Daoy (cell line): ENCODE results near the gene LIN28B. TPM values are rescaled to one million over a fixed set of nuclear protein-coding genes. Genes with fewer than 3 reads are reported as not detected.
"Not testable (repeated sequence)": the region's sequence is repeated elsewhere in the genome, so short reads cannot be mapped to it uniquely, and the experiment has no call there.

Experiments
- DNase-seq: peaks from one replicate; pipeline ENCODE4 v3.0.0-alpha.2; 2015; ENCODE audit warnings: low read depth
- total RNA-seq: library from RNA; depleted of rRNA; stranded (reverse); fragments of >200 nt; shearing (Covaris generic); gene quantifications from 2 replicates; pipeline ENCODE4 v1.2.3, GENCODE V29; 2014

LIN28B gene
- total RNA-seq, 1 experiment from 2014 or later = 7.3 TPM

- not testable (repeated sequence) for DNase-seq
These were observed 56.6 kb downstream of the LIN28B start for GRCh38 chr6:105013459-105013858.

- no peak for DNase-seq
These were observed 57.5 kb downstream of the LIN28B start for GRCh38 chr6:105014448-105014847.

- DNase-seq = no peak
These were observed 58.0 kb downstream of the LIN28B start for GRCh38 chr6:105014954-105015353.

- peak; percentile 29 for DNase-seq
These were observed 58.6 kb downstream of the LIN28B start for GRCh38 chr6:105015482-105015881.

- no peak for DNase-seq
These were observed 62.4 kb downstream of the LIN28B start for GRCh38 chr6:105019285-105019684.

- DNase-seq = no peak
These were observed 64.5 kb downstream of the LIN28B start for GRCh38 chr6:105021399-105021798.

- no peak for DNase-seq
These were observed 65.5 kb downstream of the LIN28B start for GRCh38 chr6:105022416-105022815.

GRCh38 chr6:105024803-105025202 lies 67.9 kb downstream of the LIN28B start:
- DNase-seq = no peak

- no peak for DNase-seq
These were observed 72.0 kb downstream of the LIN28B start for GRCh38 chr6:105028898-105029297.

GRCh38 chr6:105029581-105029980 lies 72.7 kb downstream of the LIN28B start:
- no peak for DNase-seq

- no peak for DNase-seq
These were observed 77.6 kb downstream of the LIN28B start for GRCh38 chr6:105034470-105034869.

- DNase-seq = no peak
These were observed 78.4 kb downstream of the LIN28B start for GRCh38 chr6:105035299-105035698.

- DNase-seq = no peak
These were observed 79.4 kb downstream of the LIN28B start for GRCh38 chr6:105036351-105036750.

- DNase-seq = no peak
These were observed 81.4 kb downstream of the LIN28B start for GRCh38 chr6:105038259-105038658.

GRCh38 chr6:105041880-105042279 lies 85.0 kb downstream of the LIN28B start:
- DNase-seq = peak; percentile 29

- no peak for DNase-seq
These were observed 85.7 kb downstream of the LIN28B start for GRCh38 chr6:105042648-105043047.

- DNase-seq = no peak
These were observed 87.1 kb downstream of the LIN28B start for GRCh38 chr6:105043979-105044378.

GRCh38 chr6:105045526-105045925 lies 88.6 kb downstream of the LIN28B start:
- DNase-seq = peak; percentile 22

GRCh38 chr6:105051941-105052471 lies 95.1 kb downstream of the LIN28B start:
- no peak for DNase-seq

GRCh38 chr6:105056646-105057045 lies 99.7 kb downstream of the LIN28B start:
- no peak for DNase-seq

GRCh38 chr6:105057160-105057559 lies 100.3 kb downstream of the LIN28B start:
- no peak for DNase-seq

GRCh38 chr6:105058316-105058715 lies 101.4 kb downstream of the LIN28B start:
- no peak for DNase-seq

GRCh38 chr6:105058846-105059245 lies 101.9 kb downstream of the LIN28B start:
- DNase-seq = no peak

- DNase-seq = no peak
These were observed 109.3 kb downstream of the LIN28B start for GRCh38 chr6:105066233-105066632.
